ENCODE results near the gene C19orf73.
A peak's percentile ranks its signal among the peaks of the same experiment; 100 is the strongest.

C19orf73 gene

GRCh38 chr19:49120325-49120683, 1.4 kb upstream of the C19orf73 start:
- Histone ChIP-seq H3K4me3 (ENCODE audit: low read depth, low read length) (peak overlapping the region; percentile 64), H3K27ac (ENCODE audit: low read depth, low read length) (no peak overlapping the region), H3K9ac (ENCODE audit: low read length) (no peak overlapping the region), H3K4me1 (ENCODE audit: control insufficient read depth, insufficient read depth, low read length) (peaks cover 17% of the 10 kb centered on the region; the same call in 1 of the 2 replicates), H3K9me3 (ENCODE audit: control insufficient read depth, insufficient read depth, low read depth, low read length) (no peaks in the 10 kb centered on the region), H3K36me3 (ENCODE audit: control insufficient read depth, insufficient read depth, low read length) (no peaks in the 10 kb centered on the region), H3K27me3 (ENCODE audit: control insufficient read depth, insufficient read depth, low read length) (peaks cover 29% of the 10 kb centered on the region)

GRCh38 chr19:49119411-49120324, 725 bp upstream of the C19orf73 start, which contains the start of gene PPFIA3:
TSS of gene PPFIA3 (plus strand) at chr19:49119544. CDS start at chr19:49127874, 8,330 bp downstream.
- peak within 1 kb of the TSS; percentile 78 for H3K4me3 ChIP-seq (ENCODE audit: low read depth, low read length)
- peak within 1 kb of the TSS; percentile 93 for H3K27ac ChIP-seq (ENCODE audit: low read depth, low read length)
- H3K4me1 ChIP-seq (ENCODE audit: control insufficient read depth, insufficient read depth, low read length), result peaks cover 20% of the 10 kb centered on the region; the same call in 1 of the 2 replicates
- H3K27me3 ChIP-seq (ENCODE audit: control insufficient read depth, insufficient read depth, low read length), result peaks cover 32% of the 10 kb centered on the region
- H3K9me3 ChIP-seq (ENCODE audit: control insufficient read depth, insufficient read depth, low read depth, low read length), result no peaks in the 10 kb centered on the region
- H3K36me3 ChIP-seq (ENCODE audit: control insufficient read depth, insufficient read depth, low read length), result no peaks in the 10 kb centered on the region
- peak within 1 kb of the TSS; percentile 85 for H3K9ac ChIP-seq (ENCODE audit: low read length)

GRCh38 chr19:49117677-49118564, 1.0 kb downstream of the C19orf73 start:
- peaks cover 24% of the 10 kb centered on the region; the same call in 1 of the 2 replicates for H3K4me1 ChIP-seq (ENCODE audit: control insufficient read depth, insufficient read depth, low read length)
- peaks cover 32% of the 10 kb centered on the region for H3K27me3 ChIP-seq (ENCODE audit: control insufficient read depth, insufficient read depth, low read length)
- H3K27ac ChIP-seq (ENCODE audit: low read depth, low read length), result peak overlapping the region; percentile 93; the same call in 1 of the 2 replicates
- peak overlapping the region; percentile 85 for H3K9ac ChIP-seq (ENCODE audit: low read length)
- no peaks in the 10 kb centered on the region for H3K9me3 ChIP-seq (ENCODE audit: control insufficient read depth, insufficient read depth, low read depth, low read length)
- peak overlapping the region; percentile 78 for H3K4me3 ChIP-seq (ENCODE audit: low read depth, low read length)
- no peaks in the 10 kb centered on the region for H3K36me3 ChIP-seq (ENCODE audit: control insufficient read depth, insufficient read depth, low read length)

GRCh38 chr19:49116544-49116943, 2.4 kb downstream of the C19orf73 start:
- Histone ChIP-seq H3K4me1 (ENCODE audit: control insufficient read depth, insufficient read depth, low read length) (peaks cover 24% of the 10 kb centered on the region; the same call in 1 of the 2 replicates), H3K36me3 (ENCODE audit: control insufficient read depth, insufficient read depth, low read length) (no peaks in the 10 kb centered on the region), H3K27me3 (ENCODE audit: control insufficient read depth, insufficient read depth, low read length) (peaks cover 26% of the 10 kb centered on the region), H3K9me3 (ENCODE audit: control insufficient read depth, insufficient read depth, low read depth, low read length) (no peaks in the 10 kb centered on the region), H3K27ac (ENCODE audit: low read depth, low read length) (no peak overlapping the region), H3K9ac (ENCODE audit: low read length) (no peak overlapping the region), H3K4me3 (ENCODE audit: low read depth, low read length) (no peak overlapping the region)

GRCh38 chr19:49114630-49115363, 4.1 kb downstream of the C19orf73 start:
- Histone ChIP-seq H3K36me3 (ENCODE audit: control insufficient read depth, insufficient read depth, low read length) (0 out of 2 replicates have a peak, but pooled peaks cover 2% of the 10 kb centered on the region), H3K4me1 (ENCODE audit: control insufficient read depth, insufficient read depth, low read length) (peaks cover 19% of the 10 kb centered on the region; the same call in 1 of the 2 replicates), H3K9me3 (ENCODE audit: control insufficient read depth, insufficient read depth, low read depth, low read length) (no peaks in the 10 kb centered on the region), H3K9ac (ENCODE audit: low read length) (peak overlapping the region; percentile 79), H3K27me3 (ENCODE audit: control insufficient read depth, insufficient read depth, low read length) (peaks cover 11% of the 10 kb centered on the region), H3K4me3 (ENCODE audit: low read depth, low read length) (peak overlapping the region; percentile 71), H3K27ac (ENCODE audit: low read depth, low read length) (no peak overlapping the region)

- no peak within 1 kb of the TSS for H3K27ac ChIP-seq (ENCODE audit: low read depth, low read length)
- H3K9ac ChIP-seq (ENCODE audit: low read length), result peak within 1 kb of the TSS; percentile 79
- H3K36me3 ChIP-seq (ENCODE audit: control insufficient read depth, insufficient read depth, low read length), result peaks cover 10% of the 10 kb centered on the region
- peak within 1 kb of the TSS; percentile 71 for H3K4me3 ChIP-seq (ENCODE audit: low read depth, low read length)
- H3K9me3 ChIP-seq (ENCODE audit: control insufficient read depth, insufficient read depth, low read depth, low read length), result no peaks in the 10 kb centered on the region
- H3K27me3 ChIP-seq (ENCODE audit: control insufficient read depth, insufficient read depth, low read length), result peaks cover 6% of the 10 kb centered on the region
- peaks cover 19% of the 10 kb centered on the region; the same call in 1 of the 2 replicates for H3K4me1 ChIP-seq (ENCODE audit: control insufficient read depth, insufficient read depth, low read length)
Observed at GRCh38 chr19:49113762-49114629, 4.9 kb downstream of the C19orf73 start, which contains the start of gene LIN7B. TSS of gene LIN7B (plus strand) at chr19:49114370. CDS start at chr19:49114405, 35 bp downstream.

- H3K27ac ChIP-seq (ENCODE audit: low read depth, low read length), result no peak overlapping the region
- peaks cover 16% of the 10 kb centered on the region; the same call in 1 of the 2 replicates for H3K4me1 ChIP-seq (ENCODE audit: control insufficient read depth, insufficient read depth, low read length)
- no peak overlapping the region for H3K9ac ChIP-seq (ENCODE audit: low read length)
- no peak overlapping the region for H3K4me3 ChIP-seq (ENCODE audit: low read depth, low read length)
- no peaks in the 10 kb centered on the region for H3K9me3 ChIP-seq (ENCODE audit: control insufficient read depth, insufficient read depth, low read depth, low read length)
- H3K27me3 ChIP-seq (ENCODE audit: control insufficient read depth, insufficient read depth, low read length), result peaks cover 6% of the 10 kb centered on the region
- peaks cover 36% of the 10 kb centered on the region for H3K36me3 ChIP-seq (ENCODE audit: control insufficient read depth, insufficient read depth, low read length)
Observed at GRCh38 chr19:49111218-49111998, 7.5 kb downstream of the C19orf73 start.

GRCh38 chr19:49110567-49110966, 8.4 kb downstream of the C19orf73 start:
- H3K4me1 ChIP-seq (ENCODE audit: control insufficient read depth, insufficient read depth, low read length), result peaks cover 16% of the 10 kb centered on the region; the same call in 1 of the 2 replicates
- peaks cover 44% of the 10 kb centered on the region for H3K36me3 ChIP-seq (ENCODE audit: control insufficient read depth, insufficient read depth, low read length)
- H3K9ac ChIP-seq (ENCODE audit: low read length), result no peak overlapping the region
- H3K4me3 ChIP-seq (ENCODE audit: low read depth, low read length), result no peak overlapping the region
- peaks cover 6% of the 10 kb centered on the region for H3K27me3 ChIP-seq (ENCODE audit: control insufficient read depth, insufficient read depth, low read length)
- no peaks in the 10 kb centered on the region for H3K9me3 ChIP-seq (ENCODE audit: control insufficient read depth, insufficient read depth, low read depth, low read length)
- no peak overlapping the region for H3K27ac ChIP-seq (ENCODE audit: low read depth, low read length)

GRCh38 chr19:49109569-49110233, 9.2 kb downstream of the C19orf73 start:
- H3K9me3 ChIP-seq (ENCODE audit: control insufficient read depth, insufficient read depth, low read depth, low read length), result no peaks in the 10 kb centered on the region
- H3K27ac ChIP-seq (ENCODE audit: low read depth, low read length), result no peak overlapping the region
- no peaks in the 10 kb centered on the region for H3K27me3 ChIP-seq (ENCODE audit: control insufficient read depth, insufficient read depth, low read length)
- H3K4me1 ChIP-seq (ENCODE audit: control insufficient read depth, insufficient read depth, low read length), result peaks cover 12% of the 10 kb centered on the region; the same call in 1 of the 2 replicates
- H3K36me3 ChIP-seq (ENCODE audit: control insufficient read depth, insufficient read depth, low read length), result peaks cover 53% of the 10 kb centered on the region
- H3K9ac ChIP-seq (ENCODE audit: low read length), result no peak overlapping the region
- H3K4me3 ChIP-seq (ENCODE audit: low read depth, low read length), result no peak overlapping the region
